Activated naive CD8-positive, alpha-beta T cell treated with anti-CD3 and anti-CD28 coated beads, Interleukin-2, amount 50 U/mL, for 16 hours (primary cell): Measurements from ENCODE around the gene ENPP6.
"Not testable (repeated sequence)": the region's sequence is repeated elsewhere in the genome, so short reads cannot be mapped to it uniquely, and the experiment has no call there.

Experiments used
- DNase-seq: peaks from one replicate; pipeline ENCODE4 v3.0.0-alpha.2; 2020; ENCODE audit warnings: low read depth, low spot score

The ENPP6 gene

GRCh38 chr4:184061582-184061981 is 156.1 kb downstream of the ENPP6 start:
- no peak for DNase-seq

GRCh38 chr4:184059099-184059498 is 158.6 kb downstream of the ENPP6 start:
- no peak for DNase-seq

GRCh38 chr4:184058026-184058425 is 159.6 kb downstream of the ENPP6 start:
- no peak for DNase-seq

- no peak for DNase-seq
These were observed 160.8 kb downstream of the ENPP6 start for GRCh38 chr4:184056877-184057276.

GRCh38 chr4:184053434-184053833 is 164.2 kb downstream of the ENPP6 start:
- DNase-seq, result no peak

GRCh38 chr4:184052616-184053015 is 165.1 kb downstream of the ENPP6 start:
- DNase-seq, result no peak

- DNase-seq, result not testable (repeated sequence)
These were observed 166.4 kb downstream of the ENPP6 start for GRCh38 chr4:184051262-184051661.

GRCh38 chr4:184046148-184046547 is 171.5 kb downstream of the ENPP6 start:
- DNase-seq, result no peak

GRCh38 chr4:184041156-184041555 is 176.5 kb downstream of the ENPP6 start:
- no peak for DNase-seq

- no peak for DNase-seq
These were observed 177.7 kb downstream of the ENPP6 start for GRCh38 chr4:184039963-184040383.
